NCI-H345 (cell line): ENCODE data around the gene ULK2.
"Not testable (repeated sequence)": the region's sequence is repeated elsewhere in the genome, so short reads cannot be mapped to it uniquely, and the experiment has no call there.

Experiments used
- DNase-seq: peaks from one replicate; lab custom pipeline; 2025; lab: John Stamatoyannopoulos, UW

ULK2 gene

GRCh38 chr17:19766421-19767270, 101.1 kb downstream of the ULK2 start:
- peak; percentile 57 for DNase-seq

GRCh38 chr17:19766016-19766415, 101.7 kb downstream of the ULK2 start:
- DNase-seq = no peak

- not testable (repeated sequence) for DNase-seq
Observed at GRCh38 chr17:19763991-19764390, 103.7 kb downstream of the ULK2 start.

GRCh38 chr17:19763416-19763815, 104.3 kb downstream of the ULK2 start:
- no peak for DNase-seq

- DNase-seq = peak; percentile 27
Observed at GRCh38 chr17:19762515-19762961, 105.2 kb downstream of the ULK2 start.

- DNase-seq = no peak
Observed at GRCh38 chr17:19760746-19761145, 107.0 kb downstream of the ULK2 start.

- DNase-seq = no peak
Observed at GRCh38 chr17:19759568-19760549, 107.9 kb downstream of the ULK2 start.

GRCh38 chr17:19757536-19758180, 110.1 kb downstream of the ULK2 start:
- no peak for DNase-seq

GRCh38 chr17:19756546-19756945, 111.2 kb downstream of the ULK2 start:
- DNase-seq = no peak

GRCh38 chr17:19755821-19756510, 111.8 kb downstream of the ULK2 start:
- no peak for DNase-seq

- DNase-seq = no peak
Observed at GRCh38 chr17:19755392-19755791, 112.3 kb downstream of the ULK2 start.

GRCh38 chr17:19753661-19754463, 113.9 kb downstream of the ULK2 start:
- DNase-seq = peak; percentile 58

- peak; percentile 74 for DNase-seq
Observed at GRCh38 chr17:19753051-19753509, 114.7 kb downstream of the ULK2 start.

- DNase-seq = no peak
Observed at GRCh38 chr17:19752216-19753050, 115.3 kb downstream of the ULK2 start.

- no peak for DNase-seq
Observed at GRCh38 chr17:19750835-19751234, 116.9 kb downstream of the ULK2 start.

- DNase-seq = no peak
Observed at GRCh38 chr17:19750020-19750572, 117.6 kb downstream of the ULK2 start.

GRCh38 chr17:19748807-19749193, 118.9 kb downstream of the ULK2 start:
- no peak for DNase-seq

- no peak for DNase-seq
Observed at GRCh38 chr17:19747829-19748806, 119.6 kb downstream of the ULK2 start, which contains the start of gene ALDH3A1. Gene ALDH3A1 (minus strand): TSS chr17:19748298. CDS start chr17:19745129, 3,169 bp downstream.
